ENCODE measurements around the gene PDE7B.

The PDE7B gene

GRCh38 chr6:136160250-136160649 is 308.7 kb downstream of the PDE7B start:
- no peak for DNase-seq

- DNase-seq: no peak
Observed at GRCh38 chr6:136161950-136162349, 310.4 kb downstream of the PDE7B start.

GRCh38 chr6:136163260-136163659 is 311.8 kb downstream of the PDE7B start:
- no peak for DNase-seq

GRCh38 chr6:136166815-136167214 is 315.3 kb downstream of the PDE7B start:
- DNase-seq: no peak

GRCh38 chr6:136169394-136170148 is 318.1 kb downstream of the PDE7B start:
- DNase-seq: no peak

- DNase-seq: no peak
Observed at GRCh38 chr6:136171231-136171630, 319.7 kb downstream of the PDE7B start.

GRCh38 chr6:136173519-136174507 is 322.3 kb downstream of the PDE7B start:
- no peak for DNase-seq

GRCh38 chr6:136174510-136174909 is 323.0 kb downstream of the PDE7B start:
- DNase-seq: no peak

- no peak for DNase-seq
Observed at GRCh38 chr6:136175873-136176272, 324.4 kb downstream of the PDE7B start.

GRCh38 chr6:136178749-136179148 is 327.2 kb downstream of the PDE7B start:
- no peak for DNase-seq

- no peak for DNase-seq
Observed at GRCh38 chr6:136180704-136181511, 329.4 kb downstream of the PDE7B start.

GRCh38 chr6:136181512-136181833 is 330.0 kb downstream of the PDE7B start:
- no peak for DNase-seq

- no peak for DNase-seq
Observed at GRCh38 chr6:136181861-136182260, 330.4 kb downstream of the PDE7B start.

- DNase-seq: no peak
Observed at GRCh38 chr6:136184738-136185137, 333.2 kb downstream of the PDE7B start.

GRCh38 chr6:136186363-136186762 is 334.9 kb downstream of the PDE7B start:
- no peak for DNase-seq

- DNase-seq: no peak
Observed at GRCh38 chr6:136188486-136188885, 337.0 kb downstream of the PDE7B start.

- DNase-seq: no peak
Observed at GRCh38 chr6:136189104-136189503, 337.6 kb downstream of the PDE7B start.

GRCh38 chr6:136191606-136192312 is 340.3 kb downstream of the PDE7B start:
- no peak for DNase-seq

GRCh38 chr6:136192902-136193301 is 341.4 kb downstream of the PDE7B start:
- DNase-seq: no peak

- DNase-seq: no peak
Observed at GRCh38 chr6:136201732-136202131, 350.2 kb downstream of the PDE7B start.

GRCh38 chr6:136208783-136209182 is 357.3 kb downstream of the PDE7B start:
- DNase-seq: no peak

- no peak for DNase-seq
Observed at GRCh38 chr6:136209496-136209895, 358.0 kb downstream of the PDE7B start.
